Endothelial cell of umbilical vein (primary cell): ENCODE measurements around the gene ADAMTS12. TPM values are rescaled to one million over a fixed set of nuclear protein-coding genes. Genes with fewer than 3 reads are reported as not detected.

ENCODE experiments used
- BruUV-seq: library from RNA; stranded (reverse); fragments of 400-500 nt; replicated peaks from 2 replicates; lab custom pipeline; 2021; lab: Mats Ljungman, UMichigan
- CTCF ChIA-PET: fragments of 300-600, 350-600 bp; sonication (Branson Sonifier 250); formaldehyde crosslinking; loops from one replicate; lab custom pipeline; 2021; ENCODE audit warnings: antibody characterized with exemption, inconsistent platforms; lab: Charles Lee
- POLR2A ChIA-PET: fragments of 300-600, 350-600 bp; sonication (Branson Sonifier 250); formaldehyde crosslinking; loops from one replicate; lab custom pipeline; 2021; ENCODE audit warnings: antibody characterized with exemption, inconsistent platforms; lab: Charles Lee
- DNase-seq: peaks from one replicate; pipeline ENCODE4 v3.0.0-alpha.2; 2011; ENCODE audit warnings: low read depth, low spot score
- FAIRE-seq: peaks from 2 replicates; lab custom pipeline; 2011; peaks lifted over from hg19 to GRCh38; lab: Jason Lieb, UNC
- H2AFZ ChIP-seq: 2 replicates; pipeline ENCODE4 v1.6.0; 2012; ENCODE audit warnings: low read depth, low read length, control low read depth, inconsistent platforms
- H3K27ac ChIP-seq: 2 replicates; pipeline ENCODE4 v1.5.1; 2011; ENCODE audit warnings: low read depth, mild to moderate bottlenecking, control low read depth, low read length, moderate library complexity; ENCODE audit not compliant: insufficient read depth
- H3K27me3 ChIP-seq, 2 experiments: 2 replicates each; pipeline versions ENCODE4 v1.6.0 to v1.6.1; 2011; ENCODE audit warnings: low read length in 2 of 2, mixed read lengths in 1 of 2; ENCODE audit not compliant: control insufficient read depth in 2 of 2, insufficient read depth in 2 of 2
- H3K36me3 ChIP-seq, 2 experiments: 2 replicates in 1 of 2; 3 replicates in 1 of 2; pipeline ENCODE4 v1.5.1; 2011; ENCODE audit warnings: low read length in 2 of 2, mild to moderate bottlenecking in 1 of 2, moderate library complexity in 1 of 2; ENCODE audit not compliant: control insufficient read depth in 2 of 2, insufficient read depth in 2 of 2; ENCODE audit errors: extremely low read depth in 1 of 2
- H3K4me1 ChIP-seq: 3 replicates; pipeline ENCODE4 v1.5.1; 2011; ENCODE audit warnings: mild to moderate bottlenecking, low read length; ENCODE audit not compliant: control insufficient read depth, insufficient read depth; ENCODE audit errors: extremely low read depth
- H3K4me2 ChIP-seq: 2 replicates; pipeline ENCODE4 v1.6.1; 2011; ENCODE audit warnings: low read length, control low read depth, mixed read lengths; ENCODE audit not compliant: insufficient read depth
- H3K4me3 ChIP-seq, 3 experiments: fragments of 200-600 bp in 1 of 3; sonication (generic), shearing (Covaris generic) in 1 of 3; replicated peaks in 1 of 3; 2 replicates each; pipeline ENCODE4 v1.5.1; 2011 to 2016; ENCODE audit warnings: control low read depth in 3 of 3, low read length in 3 of 3, mild to moderate bottlenecking in 2 of 3, inconsistent platforms in 1 of 3, low read depth in 1 of 3, moderate library complexity in 1 of 3; ENCODE audit not compliant: insufficient read depth in 1 of 3
- H3K79me2 ChIP-seq: 2 replicates; pipeline ENCODE4 v1.6.0; 2012; ENCODE audit warnings: low read length, inconsistent platforms; ENCODE audit not compliant: control insufficient read depth, insufficient read depth
- H3K9ac ChIP-seq: replicated peaks from 2 replicates; pipeline ENCODE3; 2011; ENCODE audit warnings: low read length, control low read depth; ENCODE audit not compliant: insufficient read depth; ENCODE audit errors: extremely low read depth
- H3K9me1 ChIP-seq: replicated peaks from 3 replicates; pipeline ENCODE4 v1.6.0; 2011; ENCODE audit warnings: mild to moderate bottlenecking, low read length; ENCODE audit not compliant: control insufficient read depth, insufficient read depth; ENCODE audit errors: extremely low read depth
- H3K9me3 ChIP-seq: replicated peaks from 2 replicates; pipeline ENCODE4 v1.5.1; 2012; ENCODE audit warnings: low read length, inconsistent platforms; ENCODE audit not compliant: control insufficient read depth, insufficient read depth
- H4K20me1 ChIP-seq: replicated peaks from 2 replicates; pipeline ENCODE3; 2011; ENCODE audit warnings: mild to moderate bottlenecking, low read length; ENCODE audit not compliant: control insufficient read depth, insufficient read depth; ENCODE audit errors: extremely low read depth
- EZH2 ChIP-seq: IDR thresholded peaks from 2 replicates; pipeline ENCODE4 v1.6.1; 2012; ENCODE audit warnings: borderline replicate concordance, low read depth, mild to moderate bottlenecking, moderate library complexity, low read length, inconsistent platforms; ENCODE audit not compliant: severe bottlenecking
- FOS ChIP-seq: IDR thresholded peaks from 2 replicates; pipeline ENCODE4 v1.6.1; 2011; ENCODE audit warnings: mild to moderate bottlenecking, low read length, moderate library complexity, borderline replicate concordance; ENCODE audit not compliant: insufficient read depth
- GATA2 ChIP-seq: IDR thresholded peaks from 2 replicates; pipeline ENCODE4 v1.7.0; 2011; ENCODE audit warnings: low read depth, mild to moderate bottlenecking, moderate library complexity, mixed read lengths, low read length; ENCODE audit not compliant: insufficient read length, insufficient read depth
- JUN ChIP-seq: IDR thresholded peaks from 2 replicates; pipeline ENCODE4 v1.6.1; 2011; ENCODE audit warnings: borderline replicate concordance, low read depth; ENCODE audit not compliant: insufficient read length, insufficient read depth
- MAX ChIP-seq: IDR thresholded peaks from 2 replicates; pipeline ENCODE4 v1.6.1; 2011; ENCODE audit not compliant: insufficient read depth, insufficient read length
- MYC ChIP-seq: IDR thresholded peaks from one replicate; pipeline ENCODE4 v1.6.1; 2011; ENCODE audit warnings: mild to moderate bottlenecking, low read depth, low read length
- POLR2A ChIP-seq: IDR thresholded peaks from 2 replicates; pipeline ENCODE4 v1.6.1; 2012; ENCODE audit warnings: low read depth, mild to moderate bottlenecking, control low read depth, low read length
- POLR2AphosphoS5 ChIP-seq: IDR thresholded peaks from 2 replicates; pipeline ENCODE4 v1.6.1; 2012; ENCODE audit warnings: low read depth, mild to moderate bottlenecking, control low read depth, low read length, moderate library complexity; ENCODE audit not compliant: insufficient read depth
- dilution Hi-C: fragments of 300-500 bp; cut with MboI; formaldehyde crosslinking; loops from one replicate; pipeline ENCODE4 v1.15.0; 2019; ENCODE audit warnings: low sequenced_read_pairs; ENCODE audit not compliant: extremely low pct_ligation_motif_present
- intact Hi-C: fragments of 100-400 bp; cut with micrococcal nuclease; formaldehyde crosslinking; loops from one replicate; pipeline ENCODE4 v1.10.0; 2022
- polyA plus RNA-seq, 4 experiments: library from polyadenylated mRNA; depleted of rRNA in 3 of 4; stranded (reverse) in 3 of 4; unstranded in 1 of 4; fragments of >200 nt; gene quantifications; 2 replicates each; pipeline versions ENCODE4 v1.2.1 to v1.2.3, GENCODE V29; 2011 to 2012; ENCODE audit warnings: missing spikeins in 1 of 4
- total RNA-seq: library from RNA; stranded (reverse); gene quantifications from 2 replicates; pipeline ENCODE4 v1.2.3, GENCODE V29; 2021
- TF ChIP-seq, protein P1 (sequence below), 2 donors: IDR thresholded peaks; 1 replicate in 1 of 2; 2 replicates in 1 of 2; pipeline ENCODE4 v1.5.1; 2011; ENCODE audit warnings: low read length in 2 of 2, mild to moderate bottlenecking in 2 of 2, moderate library complexity in 2 of 2, control low read depth in 1 of 2, inconsistent platforms in 1 of 2, low read depth in 1 of 2; ENCODE audit not compliant: insufficient read depth in 1 of 2; ENCODE audit errors: extremely low read depth in 1 of 2

The ADAMTS12 gene
- total and polyA plus RNA-seq, 2 donors (not counting 3 experiments of a cell fraction or from before 2014, with no cell fraction given), result 0.88 TPM; not detected in 1

DNA sequence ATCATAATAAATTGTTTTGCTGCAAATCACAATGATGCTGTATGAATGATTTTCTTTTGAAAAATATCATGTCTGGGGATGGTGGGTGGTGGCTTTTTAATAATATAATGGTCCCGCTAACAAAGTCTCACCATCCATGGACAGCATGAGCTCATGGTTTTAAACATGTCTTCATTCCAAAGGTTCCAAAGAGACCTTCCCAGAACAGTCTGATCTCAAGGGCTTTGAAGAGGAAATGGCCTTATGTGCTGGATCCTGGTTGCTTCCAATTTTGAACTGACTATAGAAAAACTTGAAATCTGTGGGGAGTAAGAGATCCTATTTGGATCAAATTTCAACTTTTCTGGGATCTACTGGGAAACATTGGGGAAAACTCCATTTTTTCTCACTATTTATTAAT lies 121.8 kb downstream of the ADAMTS12 start:
- H3K9ac ChIP-seq, result no peak overlapping the region
- no peak overlapping the region for H3K27ac ChIP-seq
- no peak overlapping the region for H2AFZ ChIP-seq
- POLR2A ChIA-PET, result no interaction called here
- BruUV-seq, result no TSS peak
- no peak overlapping the region for H3K4me2 ChIP-seq
- no peaks in the 10 kb centered on the region for H3K79me2 ChIP-seq
- H3K4me1 ChIP-seq, result no peaks in the 10 kb centered on the region
- no peaks in the 10 kb centered on the region for H4K20me1 ChIP-seq
- H3K9me3 ChIP-seq, result no peaks in the 10 kb centered on the region
- intact Hi-C loops (no loop called here), dilution Hi-C loops (no loop called here)
- no peaks in the 10 kb centered on the region for H3K9me1 ChIP-seq
- H3K27me3 ChIP-seq, result no peaks in the 10 kb centered on the region
- H3K36me3 ChIP-seq, result no peaks in the 10 kb centered on the region
- CTCF ChIA-PET, result interaction anchor here (1.6 to 2.4 kb wide), 2 partner anchors 11 to 165 kb away, joined by 5 to 6 read pairs; no protein-coding TSS in a partner anchor
- no peak for DNase-seq
- FAIRE-seq, result no peak
- TF ChIP-seq POLR2A, result no peak
- TF ChIP-seq, protein P1, sequence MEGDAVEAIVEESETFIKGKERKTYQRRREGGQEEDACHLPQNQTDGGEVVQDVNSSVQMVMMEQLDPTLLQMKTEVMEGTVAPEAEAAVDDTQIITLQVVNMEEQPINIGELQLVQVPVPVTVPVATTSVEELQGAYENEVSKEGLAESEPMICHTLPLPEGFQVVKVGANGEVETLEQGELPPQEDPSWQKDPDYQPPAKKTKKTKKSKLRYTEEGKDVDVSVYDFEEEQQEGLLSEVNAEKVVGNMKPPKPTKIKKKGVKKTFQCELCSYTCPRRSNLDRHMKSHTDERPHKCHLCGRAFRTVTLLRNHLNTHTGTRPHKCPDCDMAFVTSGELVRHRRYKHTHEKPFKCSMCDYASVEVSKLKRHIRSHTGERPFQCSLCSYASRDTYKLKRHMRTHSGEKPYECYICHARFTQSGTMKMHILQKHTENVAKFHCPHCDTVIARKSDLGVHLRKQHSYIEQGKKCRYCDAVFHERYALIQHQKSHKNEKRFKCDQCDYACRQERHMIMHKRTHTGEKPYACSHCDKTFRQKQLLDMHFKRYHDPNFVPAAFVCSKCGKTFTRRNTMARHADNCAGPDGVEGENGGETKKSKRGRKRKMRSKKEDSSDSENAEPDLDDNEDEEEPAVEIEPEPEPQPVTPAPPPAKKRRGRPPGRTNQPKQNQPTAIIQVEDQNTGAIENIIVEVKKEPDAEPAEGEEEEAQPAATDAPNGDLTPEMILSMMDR (IDR thresholded peaks at IDR 0.05; ENCODE audit: extremely low read depth in 1 of 2, insufficient read depth in 1 of 2, low read depth in 1 of 2, low read length in 2 of 2), result no peak
- no peak for TF ChIP-seq GATA2
- no peak for TF ChIP-seq FOS
- no peak for TF ChIP-seq EZH2
- TF ChIP-seq JUN, result no peak
- no peak for TF ChIP-seq POLR2AphosphoS5
- no peak for TF ChIP-seq MYC
- no peak for TF ChIP-seq MAX
- no peak overlapping the region for H3K4me3 ChIP-seq
